Stimulated activated naive CD8-positive, alpha-beta T cell treated with anti-CD3 and anti-CD28 coated beads, Interleukin-15, Interleukin-2, amounts not matched to agents 100 U/mL and 50 U/mL, for 24 hours (primary cell): Measurements from ENCODE around the gene TGM5.
"Not testable (repeated sequence)": the region's sequence is repeated elsewhere in the genome, so short reads cannot be mapped to it uniquely, and the experiment has no call there.

Experiments used
- ATAC-seq: fragments of 150-1000 bp; cut with Tn5 transposase; one replicate; pipeline ENCODE4 v1.10.0; 2021
- DNase-seq: peaks from one replicate; pipeline ENCODE4 v3.0.0; 2021

Gene TGM5, protein sequence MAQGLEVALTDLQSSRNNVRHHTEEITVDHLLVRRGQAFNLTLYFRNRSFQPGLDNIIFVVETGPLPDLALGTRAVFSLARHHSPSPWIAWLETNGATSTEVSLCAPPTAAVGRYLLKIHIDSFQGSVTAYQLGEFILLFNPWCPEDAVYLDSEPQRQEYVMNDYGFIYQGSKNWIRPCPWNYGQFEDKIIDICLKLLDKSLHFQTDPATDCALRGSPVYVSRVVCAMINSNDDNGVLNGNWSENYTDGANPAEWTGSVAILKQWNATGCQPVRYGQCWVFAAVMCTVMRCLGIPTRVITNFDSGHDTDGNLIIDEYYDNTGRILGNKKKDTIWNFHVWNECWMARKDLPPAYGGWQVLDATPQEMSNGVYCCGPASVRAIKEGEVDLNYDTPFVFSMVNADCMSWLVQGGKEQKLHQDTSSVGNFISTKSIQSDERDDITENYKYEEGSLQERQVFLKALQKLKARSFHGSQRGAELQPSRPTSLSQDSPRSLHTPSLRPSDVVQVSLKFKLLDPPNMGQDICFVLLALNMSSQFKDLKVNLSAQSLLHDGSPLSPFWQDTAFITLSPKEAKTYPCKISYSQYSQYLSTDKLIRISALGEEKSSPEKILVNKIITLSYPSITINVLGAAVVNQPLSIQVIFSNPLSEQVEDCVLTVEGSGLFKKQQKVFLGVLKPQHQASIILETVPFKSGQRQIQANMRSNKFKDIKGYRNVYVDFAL

GRCh38 chr15:43266834-43267233, at the start of gene TGM5:
Gene TGM5, minus strand, starts transcription at chr15:43266928. Its CDS starts 79 bp downstream, at chr15:43266849.
- no peak for DNase-seq
- ATAC-seq: no peak

GRCh38 chr15:43314171-43314570, 47.4 kb upstream of the TGM5 start:
- no peak for DNase-seq
- no peak for ATAC-seq

DNA sequence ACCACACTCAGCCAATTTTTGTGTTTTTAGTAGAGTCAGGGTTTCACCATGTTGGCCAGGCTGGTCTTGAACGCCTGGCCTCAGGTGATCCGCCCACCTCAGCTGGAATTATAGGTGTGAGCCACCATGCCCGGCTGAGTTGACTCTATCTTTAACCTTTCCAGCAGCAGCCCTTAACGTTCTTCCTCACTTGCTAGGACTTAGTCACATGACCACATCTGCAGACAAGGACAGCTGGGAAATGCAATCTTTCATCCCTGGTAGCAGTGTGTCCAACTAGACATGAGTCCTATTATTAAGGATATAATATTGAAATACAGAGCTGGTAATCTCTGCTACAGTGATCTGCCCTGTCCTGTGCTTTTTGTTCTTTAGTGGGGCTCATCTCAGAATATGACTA, 45.6 kb upstream of the TGM5 start:
- DNase-seq (no peak), ATAC-seq (no peak)

DNA sequence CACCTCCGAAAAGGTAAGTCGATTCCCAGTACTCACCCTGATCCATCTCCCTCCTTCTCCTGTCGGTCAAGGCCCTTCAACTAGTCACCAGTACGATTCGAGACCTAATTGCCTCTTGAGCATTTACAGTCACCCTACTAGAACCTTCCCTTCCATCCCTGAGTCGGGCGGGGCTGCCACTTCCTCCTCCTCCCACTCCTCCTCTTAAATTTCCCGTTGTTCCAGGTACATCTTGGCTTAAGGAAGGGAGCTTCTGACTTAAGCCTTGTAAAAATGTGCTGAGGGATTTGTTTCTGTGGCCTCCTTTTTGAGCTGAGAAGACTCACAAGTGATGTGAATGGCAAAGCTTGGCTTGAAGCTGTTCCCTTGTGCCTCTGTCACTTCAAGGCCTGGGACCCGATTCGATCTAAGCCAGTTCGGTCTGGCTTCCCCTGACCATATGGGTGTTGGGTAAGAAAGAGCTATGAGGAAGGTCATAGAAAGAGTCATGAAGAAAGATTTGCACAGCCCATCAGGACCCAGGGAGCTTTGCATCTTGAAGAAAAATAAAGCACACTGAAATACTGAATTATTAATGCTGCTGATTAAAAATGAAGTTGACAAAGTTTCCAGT, 35.6 kb upstream of the TGM5 start, which contains the start of gene TGM7:
TGM7 (minus strand) TSS at position 51 of the 613 bp plus-strand sequence.
- ATAC-seq: no peak

GRCh38 chr15:43299884-43300283, 33.2 kb upstream of the TGM5 start:
- no peak for DNase-seq
- no peak for ATAC-seq

More for the DNA sequence above, 35.6 kb upstream of the TGM5 start, which contains the start of gene TGM7:
- no peak for DNase-seq

GRCh38 chr15:43299411-43299810, 32.7 kb upstream of the TGM5 start:
- DNase-seq (no peak), ATAC-seq (no peak)

DNA sequence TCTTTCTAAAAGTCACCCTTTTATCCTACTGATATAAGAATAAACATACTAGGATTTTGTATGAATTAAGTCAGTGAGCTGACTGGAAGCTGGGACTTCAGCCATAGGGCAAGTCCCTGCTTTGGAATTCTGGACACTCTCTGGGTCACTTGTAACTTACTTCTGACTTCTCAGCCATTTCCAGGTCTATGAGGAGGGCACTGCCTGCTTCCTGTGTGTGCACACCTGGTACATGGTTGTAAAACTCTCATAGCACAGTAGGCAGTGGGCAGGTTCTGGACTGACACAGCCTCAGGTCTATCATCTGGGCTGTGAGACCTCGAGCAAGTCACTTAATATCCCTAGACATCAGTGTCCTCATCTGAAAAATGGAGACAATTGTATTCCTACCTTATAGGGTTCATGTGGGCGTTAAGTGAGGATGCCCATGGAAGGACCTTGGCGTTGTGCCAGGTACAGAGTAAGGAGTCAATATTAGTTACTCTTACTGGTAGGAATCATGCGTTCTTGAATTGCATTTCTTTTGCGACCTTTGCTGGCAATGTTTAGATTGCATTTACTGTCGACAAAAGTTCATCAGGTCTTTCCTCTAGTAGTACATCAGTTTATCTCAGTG, 27.5 kb upstream of the TGM5 start:
- no peak for ATAC-seq

DNA sequence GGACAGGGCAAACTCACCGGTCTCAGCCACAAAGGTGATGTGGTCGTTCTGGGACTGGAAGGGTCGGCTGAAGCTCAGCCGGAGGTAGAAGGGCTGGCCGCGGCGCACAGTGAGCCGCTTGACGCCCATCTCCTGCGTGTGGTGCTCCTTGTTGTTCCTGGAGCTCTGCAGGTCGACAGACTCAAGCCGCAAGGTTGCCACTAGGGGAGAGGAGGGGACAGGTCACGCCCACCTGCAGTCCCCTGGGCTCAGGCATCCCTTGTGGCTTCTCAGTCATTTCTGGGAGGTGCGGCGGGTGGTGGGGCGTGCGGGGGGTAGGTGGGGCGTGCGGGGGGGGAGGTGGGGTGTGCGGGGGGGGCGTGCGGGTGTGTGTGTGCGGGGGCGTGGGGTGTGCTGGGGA, 26.7 kb upstream of the TGM5 start:
- ATAC-seq: no peak
- DNase-seq: peak; percentile 24

More for the DNA sequence above, 27.5 kb upstream of the TGM5 start:
- DNase-seq: no peak

DNA sequence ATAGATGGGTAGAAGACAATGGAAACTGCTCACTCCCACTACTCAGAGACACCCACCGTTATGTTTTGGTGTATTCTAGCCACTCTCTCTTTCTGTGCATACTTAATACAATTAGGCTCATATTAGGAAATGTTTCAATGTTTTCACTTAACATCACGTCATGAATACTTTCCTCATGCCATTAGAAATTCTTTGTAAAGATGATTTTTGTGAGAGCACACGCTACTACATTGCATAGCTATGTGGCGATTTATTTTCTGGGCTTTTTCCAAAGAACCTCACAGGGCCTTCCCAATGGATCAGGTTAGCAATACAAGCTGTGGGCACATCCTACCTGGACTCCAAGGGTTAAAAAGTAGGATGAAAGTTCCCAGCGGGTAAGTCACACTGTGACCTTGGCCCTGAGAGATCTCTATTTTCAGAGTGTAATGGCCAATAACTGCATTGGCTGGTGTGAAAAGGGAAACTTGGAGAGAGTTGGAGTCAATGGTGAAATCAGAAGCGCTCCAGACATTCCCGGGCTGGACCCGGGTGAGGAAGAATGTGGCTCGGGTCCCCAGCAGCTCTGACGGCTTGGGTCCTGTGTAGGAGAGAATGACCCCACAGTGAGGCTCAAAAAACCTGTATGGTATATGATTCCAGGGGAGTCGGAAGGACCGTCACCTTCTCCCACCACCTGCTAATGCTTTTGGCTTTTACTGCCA, 25.8 kb upstream of the TGM5 start:
- DNase-seq (no peak), ATAC-seq (no peak)

- ATAC-seq, DNase-seq: not testable (repeated sequence)
These were observed 22.9 kb upstream of the TGM5 start for GRCh38 chr15:43289656-43290055.

DNA sequence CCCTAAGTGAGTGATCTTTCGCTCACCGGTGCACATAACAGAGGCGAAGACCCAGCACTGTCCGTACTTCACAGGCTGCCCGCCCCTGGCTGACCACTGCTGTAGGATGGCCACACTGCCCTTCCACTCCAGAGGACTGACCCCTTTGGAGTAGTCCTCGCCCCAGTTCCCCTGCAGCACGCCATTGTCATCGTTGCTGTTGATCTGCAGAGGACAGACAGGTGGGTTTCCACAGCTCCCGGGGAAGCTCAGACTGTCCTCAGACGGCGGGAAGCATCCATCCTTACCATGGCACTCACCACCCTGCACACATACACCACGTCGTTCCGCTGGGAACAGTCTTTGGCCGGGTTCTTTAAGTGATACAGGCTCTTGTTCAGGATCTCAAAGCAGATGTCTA, 20.5 kb upstream of the TGM5 start:
- ATAC-seq: no peak
- DNase-seq: no peak

DNA sequence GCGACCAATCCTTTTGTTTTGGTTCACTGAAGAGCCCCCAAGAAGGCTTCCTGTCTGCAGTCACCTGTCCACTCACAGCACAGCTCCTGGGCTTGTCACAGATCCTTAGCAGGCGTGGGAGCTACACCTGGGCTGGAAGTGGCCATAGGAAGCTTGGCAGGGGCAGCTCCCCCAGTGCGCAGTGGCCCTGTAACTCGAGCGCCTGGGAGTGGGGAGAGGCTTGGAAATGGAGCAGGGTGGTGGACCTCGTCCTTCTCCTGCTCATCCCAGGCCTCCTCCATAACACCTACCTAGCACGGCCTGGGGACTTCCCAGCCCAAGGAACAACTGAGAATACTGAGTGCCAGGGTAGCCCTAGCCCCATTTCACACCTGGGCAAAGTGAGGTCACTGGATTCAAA, 19.3 kb upstream of the TGM5 start:
- no peak for DNase-seq
- no peak for ATAC-seq

DNA sequence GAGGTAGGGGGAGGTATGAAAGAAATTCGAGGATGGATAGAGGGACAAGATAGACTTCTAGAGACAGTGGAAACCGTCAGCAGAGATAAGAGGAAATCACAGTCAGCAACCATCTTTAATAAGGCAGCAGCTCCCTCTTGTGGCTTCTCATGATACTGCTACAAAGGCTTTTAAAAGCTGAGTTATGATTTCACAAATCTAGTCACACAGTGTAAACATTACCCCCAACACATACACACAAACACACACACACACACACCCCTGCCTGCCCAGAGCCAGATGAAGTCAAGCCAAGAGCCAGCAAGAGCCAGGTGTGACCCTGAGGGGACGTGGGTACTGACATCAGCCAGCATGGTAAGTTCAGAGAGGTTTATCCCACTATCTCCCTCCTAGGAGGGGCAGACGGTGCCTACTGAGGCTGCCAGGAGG, 18.9 kb upstream of the TGM5 start:
- DNase-seq: peak; percentile 59
- peak; percentile 67 for ATAC-seq

DNA sequence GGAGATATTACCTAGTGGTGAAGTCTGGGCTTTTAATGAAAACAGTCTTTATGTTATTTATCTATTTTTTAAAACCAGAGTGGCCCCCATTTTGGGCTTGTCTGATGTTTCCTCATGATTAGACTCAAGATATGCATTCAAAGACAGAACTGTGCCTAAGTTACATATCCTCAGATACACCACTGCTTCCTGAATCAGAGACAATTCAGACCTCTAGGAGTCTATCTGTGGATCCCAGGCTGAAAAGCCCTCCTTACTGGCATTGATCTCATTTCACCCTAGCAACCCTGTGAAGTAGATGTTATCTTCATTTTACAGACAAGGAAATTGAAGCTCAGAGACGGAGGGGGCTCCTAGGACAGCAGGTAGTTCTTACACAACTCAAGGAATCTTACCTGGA, 16.8 kb upstream of the TGM5 start:
- ATAC-seq: no peak
- DNase-seq: no peak

DNA sequence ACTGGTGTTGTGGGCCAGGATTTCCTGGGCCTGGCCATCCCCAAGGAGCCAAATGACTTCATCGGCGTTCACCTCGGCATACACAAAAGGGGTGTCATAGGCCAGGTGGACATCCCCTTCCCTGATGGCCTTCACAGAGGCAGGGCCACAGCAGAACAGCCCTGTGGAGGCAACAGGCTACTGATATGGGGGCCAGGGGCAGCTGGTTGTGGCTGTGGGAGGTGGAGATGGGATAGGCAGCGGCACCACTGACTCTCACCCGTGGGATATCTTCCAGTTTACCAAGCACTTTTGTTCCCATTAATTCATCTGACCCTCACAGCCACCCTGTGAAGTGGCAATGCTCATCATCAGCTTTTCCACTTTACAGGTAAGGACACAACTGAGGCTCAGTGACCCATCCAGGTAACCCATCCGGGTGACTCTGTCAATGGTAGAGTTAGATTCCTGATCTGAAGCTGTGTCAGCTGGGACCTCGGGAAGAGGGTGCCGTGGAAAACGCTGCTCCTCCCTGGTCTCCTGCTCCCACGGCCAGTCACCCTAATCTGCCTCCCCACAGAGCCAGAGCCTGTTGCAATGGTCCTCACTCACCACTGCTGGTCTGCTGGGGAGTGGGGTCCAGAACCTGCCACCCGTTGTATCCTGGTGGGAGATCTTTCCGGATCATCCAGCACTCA, 15.3 kb upstream of the TGM5 start:
- ATAC-seq (no peak), DNase-seq (no peak)

- ATAC-seq: no peak
- DNase-seq: no peak
These were observed 14.3 kb upstream of the TGM5 start for GRCh38 chr15:43280996-43281395.

DNA sequence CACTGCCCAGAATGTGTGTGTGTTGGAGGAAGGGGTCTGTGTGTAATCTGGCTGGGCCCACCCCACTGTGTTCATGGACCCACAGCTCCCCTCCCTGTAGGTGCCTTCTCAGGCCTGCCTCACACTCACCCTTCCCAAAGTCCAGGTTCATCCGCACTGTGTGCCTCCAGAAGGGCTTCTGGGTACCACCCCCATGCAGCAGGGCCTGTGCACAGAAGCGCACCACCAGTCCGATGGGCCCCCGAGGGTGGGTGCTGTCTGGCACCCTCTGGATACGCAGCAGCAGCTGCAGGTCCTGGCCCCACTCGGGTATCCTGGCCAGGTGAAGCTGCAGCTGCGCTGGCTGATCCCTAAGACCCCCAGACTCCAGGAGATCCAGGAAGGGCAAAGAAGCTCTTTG, 12.8 kb upstream of the TGM5 start:
- ATAC-seq (no peak), DNase-seq (no peak)

DNA sequence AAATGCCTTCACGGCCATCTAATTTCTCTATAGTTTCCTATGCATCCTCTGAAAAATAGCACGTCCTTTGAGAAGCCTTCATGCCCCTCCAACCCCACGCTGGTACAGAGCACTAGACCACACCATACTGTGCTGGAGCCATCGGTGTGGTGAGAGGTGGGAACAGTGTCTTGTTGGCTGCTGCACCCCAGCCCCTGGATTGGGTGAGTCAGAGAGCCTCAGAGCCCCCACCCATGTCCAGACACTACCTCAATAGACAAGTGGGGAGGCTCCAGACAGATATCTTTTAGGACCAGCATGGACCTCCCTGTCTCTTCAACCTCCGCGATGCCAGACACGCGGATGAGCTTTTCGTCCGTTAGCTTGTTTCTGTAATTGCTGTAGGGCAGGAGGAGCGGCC, 12.1 kb upstream of the TGM5 start:
- no peak for DNase-seq
- ATAC-seq: no peak

- ATAC-seq (no peak), DNase-seq (no peak)
These were observed 11.2 kb upstream of the TGM5 start for GRCh38 chr15:43277901-43278300.

DNA sequence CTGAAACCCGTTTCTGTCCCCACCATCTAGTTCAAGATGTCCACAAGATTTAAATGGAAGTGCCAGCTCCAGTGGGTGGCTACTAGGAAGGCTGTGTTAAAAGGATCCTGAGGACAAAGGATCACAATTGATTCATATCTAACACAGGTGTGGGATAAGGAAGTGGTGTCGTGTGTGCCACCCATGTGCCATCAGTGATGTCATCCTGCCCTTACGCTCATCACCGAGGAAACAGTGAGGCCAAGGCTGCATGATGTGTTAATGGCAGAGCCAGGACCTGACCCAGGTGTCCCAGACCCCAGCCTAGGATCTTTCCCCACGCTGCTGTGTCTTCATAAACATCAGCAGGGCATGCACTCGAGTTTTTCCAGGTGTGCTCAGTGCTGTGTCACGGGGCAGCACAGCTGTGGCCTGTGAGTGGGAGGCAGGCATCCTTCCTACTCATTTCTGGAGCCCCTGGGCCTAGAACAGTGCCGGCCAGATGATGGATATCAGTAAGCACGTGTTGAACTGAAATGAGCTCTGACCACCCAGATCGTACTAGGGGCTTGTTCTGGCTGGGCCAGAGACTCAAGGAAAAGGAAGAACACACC, 10.6 kb upstream of the TGM5 start:
- no peak for ATAC-seq
- no peak for DNase-seq
